GM12878 (cell line): ENCODE data around the gene DUSP14. TPM values are rescaled to one million over a fixed set of nuclear protein-coding genes. Genes with fewer than 3 reads are reported as not detected.

Experiments used
- ATAC-seq: fragments of 200-7000 bp; cut with Tn5 transposase; 3 replicates; pipeline ENCODE4 v1.9.1; 2020; ENCODE audit warnings: mild to moderate bottlenecking, moderate library complexity
- BruUV-seq: library from RNA; stranded (reverse); fragments of 400-500 nt; replicated peaks from 2 replicates; lab custom pipeline; 2021; lab: Mats Ljungman, UMichigan
- CTCF ChIA-PET: fragments of 300-600 bp; sonication (Branson Sonifier 250); formaldehyde crosslinking; extraction: SDS; loops from one replicate; lab custom pipeline; 2021; ENCODE audit warnings: inconsistent platforms; lab: Yijun Ruan, JAX
- POLR2A ChIA-PET: fragments of 350-600 bp; formaldehyde crosslinking; extraction: SDS; loops from one replicate; lab custom pipeline; 2021; ENCODE audit warnings: inconsistent platforms; lab: Charles Lee
- RAD21 ChIA-PET: fragments of 300-600 bp; sonication (Branson Sonifier 250); formaldehyde crosslinking; loops from one replicate; lab custom pipeline; 2023; ENCODE audit warnings: antibody characterized with exemption; ENCODE audit not compliant: unreplicated experiment; lab: Charles Lee
- SMC1A ChIA-PET: fragments of 300-600 bp; sonication (Branson Sonifier 250); formaldehyde crosslinking; loops from one replicate; lab custom pipeline; 2023; ENCODE audit not compliant: unreplicated experiment, uncharacterized antibody; lab: Charles Lee
- DNase-seq: peaks from one replicate; pipeline ENCODE4 v3.0.0-alpha.2; 2011; ENCODE audit warnings: low read depth, low spot score
- FAIRE-seq: peaks from 3 replicates; lab custom pipeline; 2011; peaks lifted over from hg19 to GRCh38; lab: Jason Lieb, UNC
- H2AFZ ChIP-seq: 2 replicates; pipeline ENCODE4 v1.6.0; 2011; ENCODE audit warnings: low read depth, low read length, control low read depth; ENCODE audit not compliant: control insufficient read depth
- H3K27ac ChIP-seq: 2 replicates; pipeline ENCODE4 v1.5.1; 2011; ENCODE audit warnings: control low read depth; ENCODE audit not compliant: control insufficient read depth, insufficient read depth
- H3K27me3 ChIP-seq, 2 experiments: replicated peaks in 1 of 2; 2 replicates each; pipeline versions ENCODE4 v1.6.0 to v1.6.1; 2011; ENCODE audit warnings: low read length in 1 of 2; ENCODE audit not compliant: control insufficient read depth in 2 of 2, insufficient read depth in 2 of 2
- H3K36me3 ChIP-seq, 2 experiments: 2 replicates each; pipeline ENCODE4 v1.5.1; 2011; ENCODE audit warnings: low read length in 1 of 2; ENCODE audit not compliant: control insufficient read depth in 2 of 2, insufficient read depth in 2 of 2
- H3K4me1 ChIP-seq: 2 replicates; pipeline ENCODE4 v1.6.1; 2011; ENCODE audit warnings: mild to moderate bottlenecking, low read length, moderate library complexity, mixed read lengths; ENCODE audit not compliant: control insufficient read depth, insufficient read depth
- H3K4me2 ChIP-seq: 2 replicates; pipeline ENCODE4 v1.6.0; 2011; ENCODE audit warnings: control low read depth; ENCODE audit not compliant: control insufficient read depth, insufficient read depth
- H3K4me3 ChIP-seq: fragments of 200-600 bp; sonication (generic); 2 replicates; pipeline ENCODE4 v1.5.1; 2016
- H3K79me2 ChIP-seq: 2 replicates; pipeline ENCODE4 v1.6.0; 2011; ENCODE audit warnings: low read length; ENCODE audit not compliant: control insufficient read depth, insufficient read depth
- H3K9ac ChIP-seq: 2 replicates; pipeline ENCODE4 v1.8.0; 2011; ENCODE audit warnings: low read length, control low read depth, mixed read lengths; ENCODE audit not compliant: control insufficient read depth, insufficient read depth
- H3K9me3 ChIP-seq: replicated peaks from 3 replicates; pipeline ENCODE4 v1.5.1; 2011; ENCODE audit warnings: mild to moderate bottlenecking, low read length; ENCODE audit not compliant: control insufficient read depth, insufficient read depth
- H4K20me1 ChIP-seq: 2 replicates; pipeline ENCODE4 v1.6.0; 2011; ENCODE audit not compliant: control insufficient read depth, insufficient read depth
- ATF2 ChIP-seq: IDR thresholded peaks from 2 replicates; pipeline ENCODE4 v1.6.1; 2012; ENCODE audit warnings: low read length, inconsistent platforms
- E4F1 ChIP-seq: fragments of 450-650 bp; IDR thresholded peaks from 2 replicates; pipeline ENCODE4 v1.6.1; 2018; ENCODE audit warnings: borderline replicate concordance, mild to moderate bottlenecking; ENCODE audit not compliant: partially characterized antibody
- PBX3 ChIP-seq: IDR thresholded peaks from 2 replicates; pipeline ENCODE4 v1.6.1; 2011; ENCODE audit warnings: mild to moderate bottlenecking, low read depth, low read length, moderate library complexity; ENCODE audit not compliant: insufficient replicate concordance
- WGBS: methylation state at CpG from one replicate; pipeline ENCODE4 v1.1.6; 2016; ENCODE audit warnings: low lambda C conversion rate; ENCODE audit not compliant: insufficient replicate concordance, insufficient coverage; ENCODE audit errors: missing lambda C conversion rate; 5-methylcytosine and 5-hydroxymethylcytosine counted together
- in situ Hi-C: fragments of 300-500 bp; cut with MboI; formaldehyde crosslinking; loops from 9 replicates; pipeline ENCODE4 v1.14.3; 2018; ENCODE audit warnings: mixed read lengths
- intact Hi-C: fragments of 100-400 bp; cut with micrococcal nuclease; formaldehyde crosslinking; loops from one replicate; pipeline ENCODE4 v1.14.2; 2022; ENCODE audit not compliant: unreplicated experiment
- polyA plus RNA-seq, 11 experiments: library from polyadenylated mRNA; depleted of rRNA in 4 of 11; unstranded in 6 of 11; stranded (reverse) in 5 of 11; fragments of >200 nt; fragmentation: Nextera tagmentation in 4 of 11; fragmentation: Illumina TruSeq in 1 of 11; extraction: Ambion mirVana in 4 of 11; extraction: Trizol in 1 of 11; gene quantifications; 1 replicate in 1 of 11; 2 replicates in 10 of 11; pipeline versions ENCODE4 v1.2.1 to v1.2.3, GENCODE V29; 2011 to 2016; ENCODE audit warnings: inconsistent platforms in 2 of 11, missing spikeins in 2 of 11, low read depth in 1 of 11
- total RNA-seq, 4 experiments: library from RNA; depleted of rRNA in 3 of 4; stranded (reverse); fragments of >200 nt in 3 of 4; fragmentation: Illumina TruSeq in 1 of 4; extraction: Trizol in 1 of 4; gene quantifications; 2 replicates each; pipeline versions ENCODE4 v1.2.1 to v1.2.3, GENCODE V29; 2013 to 2021

The DUSP14 gene
- total and polyA plus RNA-seq, 10 of the 15 experiments (the other 5 are each of a cell fraction or from before 2014, with no cell fraction given) = 14.5 to 36.5 (median 24.4) TPM

GRCh38 chr17:37562016-37562745, 72.5 kb downstream of the DUSP14 start:
- over 99% methylated on average over 5 of the region's 5 CpGs for WGBS
- Histone ChIP-seq H3K9ac (no peak overlapping the region), H3K27ac (no peak overlapping the region), H3K4me3 (no peak overlapping the region), H3K4me2 (no peak overlapping the region), H4K20me1 (no peaks in the 10 kb centered on the region), H3K79me2 (no peaks in the 10 kb centered on the region), H3K36me3 (peaks cover 5 to 44% of the 10 kb centered on the region in 2 experiments), H3K27me3 (no peaks in the 10 kb centered on the region), H3K9me3 (no peaks in the 10 kb centered on the region), H2AFZ (no peak overlapping the region), H3K4me1 (no peaks in the 10 kb centered on the region)
- BruUV-seq = no TSS peak
- in situ Hi-C loops (loop anchor here (5.0 kb wide), 1 partner anchor 50 kb away; no protein-coding TSS in a partner anchor), intact Hi-C loops (no loop called here)
- ATAC-seq = no peak
- DNase-seq = no peak
- ChIA-PET CTCF (no interaction called here), POLR2A (no interaction called here), RAD21 (no interaction called here), SMC1A (interaction anchor here (0.9 kb wide), 1 partner anchor 48 kb away, joined by 3 read pairs; no protein-coding TSS in a partner anchor)
- TF ChIP-seq PBX3 (no peak), E4F1 (no peak), ATF2 (no peak)
- no peak for FAIRE-seq

Other genes starting within 250 kb of the DUSP14 start
- not detected in 2 replicates for gene C17orf78, start 113.9 kb upstream of the DUSP14 start, total RNA-seq (2014; rRNA removed)
- not detected in 2 replicates for gene C17orf78, start 113.9 kb upstream of the DUSP14 start, total RNA-seq (2014; rRNA removed; fragmentation: Illumina TruSeq; extraction: Trizol)
- not detected in 2 replicates for gene C17orf78, start 113.9 kb upstream of the DUSP14 start, total RNA-seq (2021)
- not detected in 2 replicates for gene C17orf78, start 113.9 kb upstream of the DUSP14 start, polyA plus RNA-seq (2011; rRNA removed)
- not detected in 2 replicates for gene C17orf78, start 113.9 kb upstream of the DUSP14 start, polyA plus RNA-seq (2014; fragmentation: Illumina TruSeq; extraction: Trizol)
- gene C17orf78, start 113.9 kb upstream of the DUSP14 start, polyA plus RNA-seq (2014; fragmentation: Nextera tagmentation; extraction: Ambion mirVana) = under 1 TPM in 1 of 2 experiments, not detected in 1; 0.10 TPM
- not detected in 2 replicates for gene C17orf78, start 113.9 kb upstream of the DUSP14 start, polyA plus RNA-seq (2014; rRNA removed)
- gene C17orf78, start 113.9 kb upstream of the DUSP14 start, polyA plus RNA-seq (2016; fragmentation: Nextera tagmentation; extraction: Ambion mirVana) = not detected
- 33.0 and 33.5 TPM in 2 replicates for gene ACACA, start 83.1 kb upstream of the DUSP14 start, total RNA-seq (2014; rRNA removed)
- 40.7 and 50.7 TPM in 2 replicates for gene ACACA, start 83.1 kb upstream of the DUSP14 start, total RNA-seq (2014; rRNA removed; fragmentation: Illumina TruSeq; extraction: Trizol)
- gene ACACA, start 83.1 kb upstream of the DUSP14 start, total RNA-seq (2021) = 66.4 and 74.2 TPM in 2 replicates
- gene ACACA, start 83.1 kb upstream of the DUSP14 start, polyA plus RNA-seq (2011; rRNA removed) = 45.4 and 46.5 TPM in 2 replicates
- gene ACACA, start 83.1 kb upstream of the DUSP14 start, polyA plus RNA-seq (2014; fragmentation: Illumina TruSeq; extraction: Trizol) = 33.6 and 38.6 TPM in 2 replicates
- gene ACACA, start 83.1 kb upstream of the DUSP14 start, polyA plus RNA-seq (2014; fragmentation: Nextera tagmentation; extraction: Ambion mirVana) = 10 to 100 TPM; 12.9 to 14.7 TPM
- 30.5 and 33.2 TPM in 2 replicates for gene ACACA, start 83.1 kb upstream of the DUSP14 start, polyA plus RNA-seq (2014; rRNA removed)
- 10 to 100 TPM; 27.7 to 30.4 TPM for gene ACACA, start 83.1 kb upstream of the DUSP14 start, polyA plus RNA-seq (2016; fragmentation: Nextera tagmentation; extraction: Ambion mirVana)
- gene TADA2A, start 83.0 kb upstream of the DUSP14 start, total RNA-seq (2014; rRNA removed) = 19.6 and 25.1 TPM in 2 replicates
- gene TADA2A, start 83.0 kb upstream of the DUSP14 start, total RNA-seq (2014; rRNA removed; fragmentation: Illumina TruSeq; extraction: Trizol) = 27.5 and 34.3 TPM in 2 replicates
- gene TADA2A, start 83.0 kb upstream of the DUSP14 start, total RNA-seq (2021) = 34.6 and 35.2 TPM in 2 replicates
- gene TADA2A, start 83.0 kb upstream of the DUSP14 start, polyA plus RNA-seq (2011; rRNA removed) = 33.7 and 37.3 TPM in 2 replicates
- 41.3 and 58.2 TPM in 2 replicates for gene TADA2A, start 83.0 kb upstream of the DUSP14 start, polyA plus RNA-seq (2014; fragmentation: Illumina TruSeq; extraction: Trizol)
- gene TADA2A, start 83.0 kb upstream of the DUSP14 start, polyA plus RNA-seq (2014; fragmentation: Nextera tagmentation; extraction: Ambion mirVana) = 10 to 100 TPM; 39.9 to 43.8 TPM
- gene TADA2A, start 83.0 kb upstream of the DUSP14 start, polyA plus RNA-seq (2014; rRNA removed) = 25.4 and 29.8 TPM in 2 replicates
- gene TADA2A, start 83.0 kb upstream of the DUSP14 start, polyA plus RNA-seq (2016; fragmentation: Nextera tagmentation; extraction: Ambion mirVana) = 10 to 100 TPM; 31.6 to 33.8 TPM
- gene SYNRG, start 119.5 kb downstream of the DUSP14 start, total RNA-seq (2014; rRNA removed) = 14.4 and 15.4 TPM in 2 replicates
- 25.2 and 25.8 TPM in 2 replicates for gene SYNRG, start 119.5 kb downstream of the DUSP14 start, total RNA-seq (2014; rRNA removed; fragmentation: Illumina TruSeq; extraction: Trizol)
- 32.5 and 40.4 TPM in 2 replicates for gene SYNRG, start 119.5 kb downstream of the DUSP14 start, total RNA-seq (2021)
- 23.6 and 28.2 TPM in 2 replicates for gene SYNRG, start 119.5 kb downstream of the DUSP14 start, polyA plus RNA-seq (2011; rRNA removed)
- 27.2 and 29.7 TPM in 2 replicates for gene SYNRG, start 119.5 kb downstream of the DUSP14 start, polyA plus RNA-seq (2014; fragmentation: Illumina TruSeq; extraction: Trizol)
- 1 to 10 TPM; 5.2 to 5.8 TPM for gene SYNRG, start 119.5 kb downstream of the DUSP14 start, polyA plus RNA-seq (2014; fragmentation: Nextera tagmentation; extraction: Ambion mirVana)
- 19.3 and 21.8 TPM in 2 replicates for gene SYNRG, start 119.5 kb downstream of the DUSP14 start, polyA plus RNA-seq (2014; rRNA removed)
- gene SYNRG, start 119.5 kb downstream of the DUSP14 start, polyA plus RNA-seq (2016; fragmentation: Nextera tagmentation; extraction: Ambion mirVana) = 10 to 100 TPM; 30.7 to 36.7 TPM
- gene DDX52, start 153.6 kb downstream of the DUSP14 start, total RNA-seq (2014; rRNA removed) = 24.8 and 30.5 TPM in 2 replicates
- gene DDX52, start 153.6 kb downstream of the DUSP14 start, total RNA-seq (2014; rRNA removed; fragmentation: Illumina TruSeq; extraction: Trizol) = 29.2 and 29.9 TPM in 2 replicates
- 23.5 and 27.8 TPM in 2 replicates for gene DDX52, start 153.6 kb downstream of the DUSP14 start, total RNA-seq (2021)
- gene DDX52, start 153.6 kb downstream of the DUSP14 start, polyA plus RNA-seq (2011; rRNA removed) = 15.1 and 20.4 TPM in 2 replicates
- 31.6 and 39.0 TPM in 2 replicates for gene DDX52, start 153.6 kb downstream of the DUSP14 start, polyA plus RNA-seq (2014; fragmentation: Illumina TruSeq; extraction: Trizol)
- 10 to 100 TPM; 18.7 to 18.8 TPM for gene DDX52, start 153.6 kb downstream of the DUSP14 start, polyA plus RNA-seq (2014; fragmentation: Nextera tagmentation; extraction: Ambion mirVana)
- 12.9 and 14.8 TPM in 2 replicates for gene DDX52, start 153.6 kb downstream of the DUSP14 start, polyA plus RNA-seq (2014; rRNA removed)
- gene DDX52, start 153.6 kb downstream of the DUSP14 start, polyA plus RNA-seq (2016; fragmentation: Nextera tagmentation; extraction: Ambion mirVana) = 10 to 100 TPM; 47.8 to 49.7 TPM